GM23248 (cell line): ENCODE measurements around the gene FPR2.

ENCODE experiments used
- EZH2 ChIP-seq: fragments of 200-600 bp; sonication (generic); IDR thresholded peaks from 2 replicates; pipeline ENCODE4 v1.6.1; 2018; ENCODE audit warnings: antibody characterized with exemption, mild to moderate bottlenecking; ENCODE audit not compliant: insufficient read depth, poor library complexity, severe bottlenecking
- EZH2phosphoT487 ChIP-seq: fragments of 200-600 bp; sonication (generic); IDR thresholded peaks from 2 replicates; pipeline ENCODE4 v1.6.1; 2018; ENCODE audit warnings: antibody characterized with exemption, moderate library complexity, mild to moderate bottlenecking, low read depth; ENCODE audit not compliant: insufficient read depth

DNA sequence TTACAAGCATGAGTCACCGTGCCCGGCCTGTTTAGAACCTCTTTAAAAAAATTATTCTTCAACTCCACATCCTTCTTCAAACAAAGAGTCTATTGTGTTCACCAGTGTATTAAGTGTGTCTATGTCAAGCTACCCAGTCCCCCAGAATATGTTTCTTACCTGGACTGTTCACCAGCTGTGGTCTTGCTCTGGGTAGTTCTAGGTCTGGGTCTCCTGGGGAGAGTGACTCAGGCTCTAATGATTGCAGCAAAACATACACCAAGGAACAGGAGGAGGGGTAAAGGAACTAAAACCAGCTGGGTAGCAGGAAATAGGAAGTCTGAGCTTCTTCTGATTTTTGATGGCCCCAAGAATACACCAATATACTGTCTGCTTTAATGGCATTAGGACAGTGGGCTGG lies 9.3 kb upstream of the FPR2 start, which contains the start of gene FPR1:
- TF ChIP-seq EZH2 (no peak), EZH2phosphoT487 (no peak)
